ENCODE measurements around the gene THOP1.

The THOP1 gene

GRCh38 chr19:2795827-2796658 is 10.7 kb downstream of the THOP1 start:
- Mint-ChIP-seq H3K4me3 (no peak overlapping the region), H3K4me1 (no peaks in the 10 kb centered on the region), H3K27me3 (ENCODE audit: low read depth) (no peaks in the 10 kb centered on the region), H3K36me3 (ENCODE audit: low read depth) (peaks cover 38% of the 10 kb centered on the region), H3K27ac (no peak overlapping the region), H3K9me3 (no peaks in the 10 kb centered on the region)
- TF ChIP-seq CTCF (IDR thresholded peaks at IDR 0.05; ENCODE audit: unreplicated experiment in 3 of 3), result no peak

GRCh38 chr19:2796659-2797266 is 11.5 kb downstream of the THOP1 start:
- Mint-ChIP-seq H3K36me3 (ENCODE audit: low read depth) (peaks cover 41% of the 10 kb centered on the region), H3K4me3 (no peak overlapping the region), H3K27ac (no peak overlapping the region), H3K27me3 (ENCODE audit: low read depth) (no peaks in the 10 kb centered on the region), H3K4me1 (no peaks in the 10 kb centered on the region), H3K9me3 (no peaks in the 10 kb centered on the region)
- no peak for TF ChIP-seq CTCF (IDR thresholded peaks at IDR 0.05; ENCODE audit: unreplicated experiment in 3 of 3)

- Mint-ChIP-seq H3K9me3 (no peaks in the 10 kb centered on the region), H3K4me1 (no peaks in the 10 kb centered on the region), H3K27me3 (ENCODE audit: low read depth) (no peaks in the 10 kb centered on the region), H3K4me3 (no peak overlapping the region), H3K27ac (no peak overlapping the region), H3K36me3 (ENCODE audit: low read depth) (peaks cover 44% of the 10 kb centered on the region)
- no peak for TF ChIP-seq CTCF (IDR thresholded peaks at IDR 0.05; ENCODE audit: unreplicated experiment in 3 of 3)
These were observed 12.0 kb downstream of the THOP1 start for GRCh38 chr19:2797280-2797679.

- Mint-ChIP-seq H3K4me3 (no peak overlapping the region), H3K36me3 (ENCODE audit: low read depth) (peaks cover 48% of the 10 kb centered on the region), H3K4me1 (no peaks in the 10 kb centered on the region), H3K27ac (no peak overlapping the region), H3K27me3 (ENCODE audit: low read depth) (no peaks in the 10 kb centered on the region), H3K9me3 (no peaks in the 10 kb centered on the region)
- TF ChIP-seq CTCF (IDR thresholded peaks at IDR 0.05; ENCODE audit: unreplicated experiment in 3 of 3), result no peak
These were observed 12.9 kb downstream of the THOP1 start for GRCh38 chr19:2798158-2798685.

GRCh38 chr19:2798733-2799132 is 13.4 kb downstream of the THOP1 start:
- no peak overlapping the region for H3K4me3 Mint-ChIP-seq
- H3K9me3 Mint-ChIP-seq, result no peaks in the 10 kb centered on the region
- no peaks in the 10 kb centered on the region for H3K4me1 Mint-ChIP-seq
- TF ChIP-seq CTCF (IDR thresholded peaks at IDR 0.05; ENCODE audit: unreplicated experiment in 3 of 3), result no peak
- no peaks in the 10 kb centered on the region for H3K27me3 Mint-ChIP-seq (ENCODE audit: low read depth)
- peaks cover 45% of the 10 kb centered on the region for H3K36me3 Mint-ChIP-seq (ENCODE audit: low read depth)
- H3K27ac Mint-ChIP-seq, result no peak overlapping the region

Data from nephron (organoid).